IMR-90 (cell line): ENCODE measurements around the gene PDS5B. TPM values are rescaled to one million over a fixed set of nuclear protein-coding genes. Genes with fewer than 3 reads are reported as not detected.

Source experiments
- ATAC-seq: fragments of 200-7000 bp; cut with Tn5 transposase; 2 replicates; pipeline ENCODE4 v1.9.1; 2020; ENCODE audit warnings: low read depth, mild to moderate bottlenecking, moderate library complexity
- BruUV-seq: library from RNA; stranded (reverse); fragments of 400-500 nt; replicated peaks from 2 replicates; lab custom pipeline; 2021; lab: Mats Ljungman, UMichigan
- CTCF ChIA-PET: fragments of 300-600 bp; formaldehyde crosslinking; extraction: SDS; loops from one replicate; lab custom pipeline; 2021; ENCODE audit warnings: antibody characterized with exemption; lab: Yijun Ruan, JAX
- POLR2A ChIA-PET: fragments of 300-600 bp; sonication (Branson Sonifier 250); formaldehyde crosslinking; loops from one replicate; lab custom pipeline; 2022; ENCODE audit warnings: antibody characterized with exemption; ENCODE audit not compliant: unreplicated experiment; lab: Charles Lee
- DNase-seq: peaks from one replicate; pipeline ENCODE4 v3.0.0; 2013
- H2AFZ ChIP-seq: replicated peaks from 2 replicates; pipeline ENCODE3; 2013; ENCODE audit warnings: low read length, mild to moderate bottlenecking; ENCODE audit not compliant: poor library complexity
- H2AK5ac ChIP-seq: 2 replicates; pipeline ENCODE4 v1.6.1; 2013; ENCODE audit warnings: low read depth, low read length, inconsistent platforms
- H2AK9ac ChIP-seq: replicated peaks from 2 replicates; pipeline ENCODE3; 2013; ENCODE audit warnings: mild to moderate bottlenecking, low read depth, low read length, moderate library complexity; ENCODE audit not compliant: poor library complexity
- H2BK120ac ChIP-seq: 2 replicates; pipeline ENCODE4 v1.6.1; 2013; ENCODE audit warnings: low read depth, low read length, inconsistent platforms
- H2BK15ac ChIP-seq: 3 replicates; pipeline ENCODE4 v1.6.1; 2013; ENCODE audit warnings: low read depth, low read length, inconsistent platforms
- H2BK20ac ChIP-seq: 2 replicates; pipeline ENCODE4 v1.6.1; 2013; ENCODE audit warnings: low read depth, mild to moderate bottlenecking, inconsistent platforms, low read length, moderate library complexity
- H2BK5ac ChIP-seq: 2 replicates; pipeline ENCODE4 v1.6.1; 2013; ENCODE audit warnings: mild to moderate bottlenecking, low read depth, low read length, inconsistent platforms; ENCODE audit not compliant: poor library complexity, severe bottlenecking
- H3K14ac ChIP-seq: replicated peaks from 2 replicates; pipeline ENCODE4 v1.6.1; 2013; ENCODE audit warnings: low read depth, low read length, inconsistent platforms
- H3K18ac ChIP-seq: 2 replicates; pipeline ENCODE4 v1.6.1; 2013; ENCODE audit warnings: low read depth, low read length, control low read depth
- H3K23ac ChIP-seq: 2 replicates; pipeline ENCODE4 v1.6.1; 2013; ENCODE audit warnings: low read depth, low read length, inconsistent platforms
- H3K27ac ChIP-seq: 2 replicates; pipeline ENCODE4 v1.5.1; 2013; ENCODE audit warnings: mild to moderate bottlenecking, control low read depth, low read length; ENCODE audit not compliant: insufficient read depth
- H3K27me3 ChIP-seq: 2 replicates; pipeline ENCODE4 v1.6.1; 2013; ENCODE audit warnings: low read length; ENCODE audit not compliant: control insufficient read depth, insufficient read depth
- H3K36me3 ChIP-seq: 2 replicates; pipeline ENCODE4 v1.6.1; 2013; ENCODE audit warnings: low read length, mixed read lengths; ENCODE audit not compliant: control insufficient read depth, insufficient read depth
- H3K4ac ChIP-seq: 2 replicates; pipeline ENCODE4 v1.6.1; 2013; ENCODE audit warnings: low read depth, low read length, inconsistent platforms
- H3K4me1 ChIP-seq: 2 replicates; pipeline ENCODE4 v1.6.1; 2013; ENCODE audit warnings: low read length, mixed read lengths; ENCODE audit not compliant: control insufficient read depth, insufficient read depth
- H3K4me2 ChIP-seq: 2 replicates; pipeline ENCODE4 v1.6.1; 2013; ENCODE audit warnings: low read depth, mild to moderate bottlenecking, control low read depth, low read length, moderate library complexity
- H3K4me3 ChIP-seq: 2 replicates; pipeline ENCODE4 v1.5.1; 2013; ENCODE audit warnings: low read depth, mild to moderate bottlenecking, control low read depth, low read length, moderate library complexity; ENCODE audit not compliant: insufficient read depth
- H3K56ac ChIP-seq: 2 replicates; pipeline ENCODE4 v1.6.1; 2013; ENCODE audit warnings: low read length, inconsistent platforms; ENCODE audit not compliant: insufficient read depth; ENCODE audit errors: extremely low read depth
- H3K79me1 ChIP-seq, 2 experiments: 2 replicates each; pipeline ENCODE4 v1.6.1; 2013; ENCODE audit warnings: low read length in 2 of 2, inconsistent platforms in 1 of 2, low read depth in 1 of 2
- H3K9ac ChIP-seq: 2 replicates; pipeline ENCODE4 v1.6.1; 2013; ENCODE audit warnings: low read depth, low read length, control low read depth
- H3K9me1 ChIP-seq: 2 replicates; pipeline ENCODE4 v1.6.1; 2013; ENCODE audit warnings: low read length, inconsistent platforms; ENCODE audit not compliant: insufficient read depth
- H3K9me3 ChIP-seq: 2 replicates; pipeline ENCODE4 v1.6.1; 2013; ENCODE audit warnings: low read length; ENCODE audit not compliant: control insufficient read depth, insufficient read depth
- H4K20me1 ChIP-seq: 2 replicates; pipeline ENCODE4 v1.6.1; 2013; ENCODE audit warnings: low read length, inconsistent platforms; ENCODE audit not compliant: insufficient read depth
- H4K5ac ChIP-seq: 2 replicates; pipeline ENCODE4 v1.6.1; 2013; ENCODE audit warnings: mild to moderate bottlenecking, low read depth, low read length, control low read depth
- H4K8ac ChIP-seq, 2 experiments: 2 replicates each; pipeline ENCODE4 v1.6.1; 2013; ENCODE audit warnings: low read depth in 2 of 2, low read length in 2 of 2, control low read depth in 1 of 2, inconsistent platforms in 1 of 2
- H4K91ac ChIP-seq: 2 replicates; pipeline ENCODE4 v1.6.1; 2013; ENCODE audit warnings: low read depth, low read length, inconsistent platforms; ENCODE audit not compliant: insufficient read depth
- FOS ChIP-seq: fragments of 150-350 bp; IDR thresholded peaks from 2 replicates; pipeline ENCODE4 v1.6.1; 2016; ENCODE audit warnings: low read depth, low read length
- MAZ ChIP-seq: IDR thresholded peaks from 2 replicates; pipeline ENCODE4 v1.6.1; 2012; ENCODE audit warnings: low read depth, mild to moderate bottlenecking, low read length, improper control_type of control experiment, moderate library complexity, borderline replicate concordance
- NFE2L2 ChIP-seq: fragments of 150-350 bp; IDR thresholded peaks from 2 replicates; pipeline ENCODE4 v1.6.1; 2016; ENCODE audit warnings: low read depth, mild to moderate bottlenecking, low read length
- RAD21 ChIP-seq: IDR thresholded peaks from 2 replicates; pipeline ENCODE4 v1.6.1; 2012; ENCODE audit warnings: low read length, improper control_type of control experiment
- RCOR1 ChIP-seq: IDR thresholded peaks from 2 replicates; pipeline ENCODE4 v1.6.1; 2012; ENCODE audit warnings: mild to moderate bottlenecking, low read length, improper control_type of control experiment; ENCODE audit not compliant: insufficient replicate concordance
- USF2 ChIP-seq: fragments of 150-350 bp; IDR thresholded peaks from 2 replicates; pipeline ENCODE4 v1.6.1; 2017; ENCODE audit warnings: mild to moderate bottlenecking, antibody characterized with exemption, low read length, low read depth
- WGBS, 2 experiments: methylation state at CpG; one replicate each; pipeline versions ENCODE4 v1.1.5 to v1.1.7; 2013; ENCODE audit warnings: missing lambda C conversion rate in 2 of 2; ENCODE audit not compliant: insufficient read length in 1 of 2; ENCODE audit errors: extremely low coverage in 2 of 2; 5-methylcytosine and 5-hydroxymethylcytosine counted together
- dilution Hi-C: fragments of 300-500 bp; cut with HindIII; formaldehyde crosslinking; loops from one replicate; pipeline ENCODE4 v1.14.3; 2018; ENCODE audit warnings: low sequenced_read_pairs; ENCODE audit not compliant: unreplicated experiment
- in situ Hi-C: fragments of 300-500 bp; cut with MboI; formaldehyde crosslinking; loops from 3 replicates; pipeline ENCODE4 v1.14.3; 2019; ENCODE audit warnings: low sequenced_read_pairs, inconsistent platforms, mixed read lengths
- intact Hi-C: fragments of 100-400 bp; cut with micrococcal nuclease; formaldehyde crosslinking; loops from 2 replicates; pipeline ENCODE4 v1.10.0; 2022
- polyA plus RNA-seq, 3 experiments: library from polyadenylated mRNA; depleted of rRNA; stranded (reverse); fragments of >200 nt; gene quantifications; 2 replicates each; pipeline ENCODE4 v1.2.3, GENCODE V29; 2012; ENCODE audit warnings: low replicate concordance in 1 of 3
- total RNA-seq: library from RNA; depleted of rRNA; stranded (reverse); fragments of >200 nt; gene quantifications from 2 replicates; pipeline ENCODE4 v1.2.3, GENCODE V29; 2012
- TF ChIP-seq, protein P1 (sequence below): conservative IDR thresholded peaks from 2 replicates; pipeline ENCODE4 v1.5.1; 2012; ENCODE audit warnings: mild to moderate bottlenecking, low read depth, low read length, improper control_type of control experiment

Gene PDS5B
- total and polyA plus RNA-seq, 2 of the 4 experiments (the other 2 are of a cell fraction): 6.2 to 20.1 TPM

DNA sequence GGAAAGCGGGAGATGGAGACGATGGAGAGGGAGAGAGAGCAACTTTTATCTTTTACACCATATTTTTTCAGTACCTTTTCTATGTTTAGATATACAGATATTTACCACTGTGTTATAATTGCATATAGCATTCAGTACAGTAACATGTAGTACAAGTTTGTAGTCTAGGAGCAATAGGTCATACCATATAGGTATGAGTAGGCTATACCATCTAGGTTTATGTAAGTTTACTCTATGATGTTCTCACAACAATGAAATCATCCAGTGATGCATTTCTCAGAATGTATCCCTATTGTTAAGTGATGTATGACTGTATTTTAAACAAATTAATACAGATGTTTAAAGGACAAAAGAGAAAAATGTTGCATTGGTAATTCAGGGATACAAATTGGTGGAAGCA, 136.1 kb downstream of the PDS5B start:
- Histone ChIP-seq H3K4me2 (no peak overlapping the region), H3K9me1 (peaks cover 7% of the 10 kb centered on the region; the same call in 1 of the 2 replicates), H3K9ac (no peak overlapping the region), H3K9me3 (no peaks in the 10 kb centered on the region), H2BK20ac (no peak overlapping the region), H4K91ac (no peak overlapping the region), H3K18ac (no peak overlapping the region), H2AK9ac (no peak overlapping the region), H3K14ac (no peak overlapping the region), H3K4me1 (no peaks in the 10 kb centered on the region), H3K4ac (no peak overlapping the region), H2BK5ac (no peak overlapping the region), H2AK5ac (no peak overlapping the region), H3K36me3 (no peaks in the 10 kb centered on the region), H4K20me1 (peaks cover 3% of the 10 kb centered on the region; the same call in 1 of the 2 replicates), H3K27ac (no peak overlapping the region), H3K79me1 (peaks cover 3 to 24% of the 10 kb centered on the region in 2 experiments; a peak in 3 of 4 replicates), H3K23ac (no peak overlapping the region), H3K27me3 (no peaks in the 10 kb centered on the region), H4K8ac (no peak overlapping the region), H3K56ac (no peak overlapping the region), H2AFZ (no peak overlapping the region), H4K5ac (no peak overlapping the region), H2BK120ac (no peak overlapping the region), H2BK15ac (no peak overlapping the region), H3K4me3 (no peak overlapping the region)
- in situ Hi-C loops (no loop called here), dilution Hi-C loops (no loop called here), intact Hi-C loops (no loop called here)
- WGBS, 2 experiments: no CpG with 5 or more reads among the region's 2 CpGs
- no TSS peak for BruUV-seq
- TF ChIP-seq RCOR1 (no peak), USF2 (no peak), MAZ (no peak), NFE2L2 (no peak), RAD21 (no peak), FOS (no peak)
- TF ChIP-seq, protein P1, sequence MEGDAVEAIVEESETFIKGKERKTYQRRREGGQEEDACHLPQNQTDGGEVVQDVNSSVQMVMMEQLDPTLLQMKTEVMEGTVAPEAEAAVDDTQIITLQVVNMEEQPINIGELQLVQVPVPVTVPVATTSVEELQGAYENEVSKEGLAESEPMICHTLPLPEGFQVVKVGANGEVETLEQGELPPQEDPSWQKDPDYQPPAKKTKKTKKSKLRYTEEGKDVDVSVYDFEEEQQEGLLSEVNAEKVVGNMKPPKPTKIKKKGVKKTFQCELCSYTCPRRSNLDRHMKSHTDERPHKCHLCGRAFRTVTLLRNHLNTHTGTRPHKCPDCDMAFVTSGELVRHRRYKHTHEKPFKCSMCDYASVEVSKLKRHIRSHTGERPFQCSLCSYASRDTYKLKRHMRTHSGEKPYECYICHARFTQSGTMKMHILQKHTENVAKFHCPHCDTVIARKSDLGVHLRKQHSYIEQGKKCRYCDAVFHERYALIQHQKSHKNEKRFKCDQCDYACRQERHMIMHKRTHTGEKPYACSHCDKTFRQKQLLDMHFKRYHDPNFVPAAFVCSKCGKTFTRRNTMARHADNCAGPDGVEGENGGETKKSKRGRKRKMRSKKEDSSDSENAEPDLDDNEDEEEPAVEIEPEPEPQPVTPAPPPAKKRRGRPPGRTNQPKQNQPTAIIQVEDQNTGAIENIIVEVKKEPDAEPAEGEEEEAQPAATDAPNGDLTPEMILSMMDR: no peak
- POLR2A ChIA-PET: no interaction called here
- CTCF ChIA-PET: interaction anchor here (0.9 kb wide), 1 partner anchor 12 kb away, joined by 3 read pairs; no protein-coding TSS in a partner anchor
- ATAC-seq: no peak
- DNase-seq: no peak
